Measurements from ENCODE around the gene PCNX1.

DNA sequence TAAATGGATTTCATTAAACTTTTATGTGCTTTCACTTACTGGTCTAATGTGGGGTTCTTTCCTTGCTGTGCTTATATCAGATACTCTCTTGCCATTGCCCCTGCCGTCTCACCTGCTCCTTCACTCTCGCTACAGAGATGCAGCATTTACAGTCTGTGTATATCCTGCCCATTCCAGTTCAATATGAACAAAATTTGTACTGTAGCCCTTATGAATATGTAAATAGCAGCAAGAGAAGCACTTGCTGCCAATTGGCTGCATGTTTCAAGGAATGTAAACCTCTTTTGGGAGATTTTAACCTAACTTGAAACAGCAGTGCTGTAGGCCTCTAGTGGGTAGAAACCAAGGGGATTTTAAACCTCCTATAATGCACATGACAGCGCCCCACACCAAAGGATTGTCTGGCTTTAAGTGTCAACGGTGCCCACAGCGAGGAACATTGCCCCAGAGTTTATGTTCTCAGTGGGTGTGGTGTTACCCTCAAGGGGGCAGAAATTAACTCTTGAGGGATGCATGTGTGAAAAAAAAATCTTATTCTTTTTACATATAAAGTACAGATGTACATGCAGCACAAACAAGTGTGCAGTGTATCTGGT lies 19.1 kb downstream of the PCNX1 start:
- TF ChIP-seq, protein P1, sequence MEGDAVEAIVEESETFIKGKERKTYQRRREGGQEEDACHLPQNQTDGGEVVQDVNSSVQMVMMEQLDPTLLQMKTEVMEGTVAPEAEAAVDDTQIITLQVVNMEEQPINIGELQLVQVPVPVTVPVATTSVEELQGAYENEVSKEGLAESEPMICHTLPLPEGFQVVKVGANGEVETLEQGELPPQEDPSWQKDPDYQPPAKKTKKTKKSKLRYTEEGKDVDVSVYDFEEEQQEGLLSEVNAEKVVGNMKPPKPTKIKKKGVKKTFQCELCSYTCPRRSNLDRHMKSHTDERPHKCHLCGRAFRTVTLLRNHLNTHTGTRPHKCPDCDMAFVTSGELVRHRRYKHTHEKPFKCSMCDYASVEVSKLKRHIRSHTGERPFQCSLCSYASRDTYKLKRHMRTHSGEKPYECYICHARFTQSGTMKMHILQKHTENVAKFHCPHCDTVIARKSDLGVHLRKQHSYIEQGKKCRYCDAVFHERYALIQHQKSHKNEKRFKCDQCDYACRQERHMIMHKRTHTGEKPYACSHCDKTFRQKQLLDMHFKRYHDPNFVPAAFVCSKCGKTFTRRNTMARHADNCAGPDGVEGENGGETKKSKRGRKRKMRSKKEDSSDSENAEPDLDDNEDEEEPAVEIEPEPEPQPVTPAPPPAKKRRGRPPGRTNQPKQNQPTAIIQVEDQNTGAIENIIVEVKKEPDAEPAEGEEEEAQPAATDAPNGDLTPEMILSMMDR (IDR thresholded peaks at IDR 0.05; ENCODE audit: low read depth, low read length, poor library complexity, severe bottlenecking), result no peak
- TF ChIP-seq EZH2phosphoT487 (IDR thresholded peaks at IDR 0.05; ENCODE audit: borderline replicate concordance, low read length), result no peak

All from DOHH2 (cell line).